Neural progenitor cell (in vitro differentiated cells): ENCODE data around the gene ERN1. TPM values are rescaled to one million over a fixed set of nuclear protein-coding genes. Genes with fewer than 3 reads are reported as not detected.

Source experiments
- DNase-seq: peaks from one replicate; pipeline ENCODE4 v3.0.0-alpha.2; 2016; ENCODE audit warnings: low spot score
- H2AFZ ChIP-seq: fragments of 200-600 bp; sonication (generic); replicated peaks from 2 replicates; pipeline ENCODE4 v1.6.1; 2016; ENCODE audit warnings: antibody characterized with exemption
- H3F3A ChIP-seq: fragments of 200-600 bp; sonication (generic); 2 replicates; pipeline ENCODE4 v1.6.1; 2016; ENCODE audit warnings: antibody characterized with exemption, low read depth
- H3K27ac ChIP-seq: fragments of 200-600 bp; sonication (generic); 2 replicates; pipeline ENCODE4 v1.5.1; 2016; ENCODE audit warnings: mild to moderate bottlenecking
- H3K27me3 ChIP-seq: fragments of 200-600 bp; sonication (generic); 2 replicates; pipeline ENCODE4 v1.6.1; 2016; ENCODE audit warnings: mild to moderate bottlenecking, moderate library complexity
- H3K36me3 ChIP-seq: fragments of 200-600 bp; sonication (generic); 2 replicates; pipeline ENCODE4 v1.5.1; 2016
- H3K4me1 ChIP-seq: fragments of 200-600 bp; sonication (generic); 2 replicates; pipeline ENCODE4 v1.6.1; 2016; ENCODE audit warnings: mixed run types
- H3K4me2 ChIP-seq: fragments of 200-600 bp; sonication (generic); 2 replicates; pipeline ENCODE4 v1.6.1; 2016
- H3K4me3 ChIP-seq: fragments of 200-600 bp; sonication (generic); 2 replicates; pipeline ENCODE4 v1.5.1; 2016
- H3K79me2 ChIP-seq: fragments of 200-600 bp; sonication (generic); 2 replicates; pipeline ENCODE4 v1.6.1; 2016; ENCODE audit warnings: low read depth
- H3K9ac ChIP-seq: fragments of 200-600 bp; sonication (generic); 2 replicates; pipeline ENCODE4 v1.6.1; 2016
- H3K9me3 ChIP-seq: fragments of 200-600 bp; sonication (generic); 2 replicates; pipeline ENCODE4 v1.5.1; 2016; ENCODE audit warnings: low read depth
- H4K20me1 ChIP-seq: fragments of 200-600 bp; sonication (generic); 2 replicates; pipeline ENCODE4 v1.6.1; 2016; ENCODE audit warnings: low read depth
- H3K27ac Mint-ChIP-seq: 3 replicates; pipeline ENCODE4 v1.8.0; 2021; ENCODE audit warnings: mixed read lengths
- H3K27me3 Mint-ChIP-seq: 2 replicates; pipeline ENCODE4 v1.8.0; 2022; ENCODE audit warnings: low read depth, mild to moderate bottlenecking, inconsistent platforms, moderate library complexity, mixed read lengths; ENCODE audit not compliant: insufficient read depth
- H3K36me3 Mint-ChIP-seq: 3 replicates; pipeline ENCODE4 v1.8.0; 2021; ENCODE audit warnings: mixed read lengths
- H3K4me1 Mint-ChIP-seq: 3 replicates; pipeline ENCODE4 v1.8.0; 2021; ENCODE audit warnings: mixed read lengths
- H3K4me3 Mint-ChIP-seq: 3 replicates; pipeline ENCODE4 v1.8.0; 2021; ENCODE audit warnings: mild to moderate bottlenecking, moderate library complexity, mixed read lengths
- H3K9me3 Mint-ChIP-seq: 3 replicates; pipeline ENCODE4 v1.8.0; 2020; ENCODE audit warnings: mixed read lengths
- CTCF ChIP-seq: fragments of 200-600 bp; sonication (generic); IDR thresholded peaks from 2 replicates; pipeline ENCODE4 v1.5.1; 2017; ENCODE audit warnings: antibody characterized with exemption, mild to moderate bottlenecking
- EZH2 ChIP-seq: fragments of 200-600 bp; sonication (generic); IDR thresholded peaks from 2 replicates; pipeline ENCODE4 v1.6.1; 2017; ENCODE audit warnings: antibody characterized with exemption, mild to moderate bottlenecking, moderate library complexity
- EZH2phosphoT487 ChIP-seq: fragments of 200-600 bp; sonication (generic); IDR thresholded peaks from 2 replicates; pipeline ENCODE4 v1.6.1; 2017; ENCODE audit warnings: antibody characterized with exemption
- small RNA-seq: library from RNA; depleted of rRNA; stranded (forward); fragments of <200 nt; gene quantifications from one replicate; pipeline ENCODE3, GENCODE V24; 2015
- total RNA-seq: library from RNA; depleted of rRNA; stranded (reverse); fragments of >200 nt; gene quantifications from 2 replicates; pipeline ENCODE4 v1.2.3, GENCODE V29; 2015; ENCODE audit warnings: low replicate concordance

The ERN1 gene
- total RNA-seq, 1 donor from 2014 or later = 2.4 TPM

GRCh38 chr17:63989622-63990345 lies 140.2 kb downstream of the ERN1 start:
- no peaks in the 10 kb centered on the region for H3K9me3 ChIP-seq
- no peak overlapping the region for H3K4me3 ChIP-seq
- no peak overlapping the region for H3K4me2 ChIP-seq
- H3K27ac Mint-ChIP-seq = peak overlapping the region; percentile 33
- no peaks in the 10 kb centered on the region for H3K36me3 ChIP-seq
- no peak overlapping the region for H2AFZ ChIP-seq
- TF ChIP-seq CTCF = no peak
- no peak for TF ChIP-seq EZH2phosphoT487
- TF ChIP-seq EZH2 = no peak
- H3K9me3 Mint-ChIP-seq = no peaks in the 10 kb centered on the region
- H3K9ac ChIP-seq = no peak overlapping the region
- no peaks in the 10 kb centered on the region for H4K20me1 ChIP-seq
- peaks cover 21% of the 10 kb centered on the region for H3K27me3 Mint-ChIP-seq
- peak; percentile 1 for DNase-seq
- H3F3A ChIP-seq = no peaks in the 10 kb centered on the region
- no peak overlapping the region for H3K27ac ChIP-seq
- peaks cover 21% of the 10 kb centered on the region for H3K4me1 Mint-ChIP-seq
- H3K4me1 ChIP-seq = peaks cover 7% of the 10 kb centered on the region
- H3K36me3 Mint-ChIP-seq = no peaks in the 10 kb centered on the region
- H3K27me3 ChIP-seq = peaks cover 31% of the 10 kb centered on the region
- peak overlapping the region; percentile 5 for H3K4me3 Mint-ChIP-seq
- H3K79me2 ChIP-seq = no peaks in the 10 kb centered on the region

Small RNA genes within 50 kb of the gene (small RNA-seq; reads per million reads assigned to genes)
- gene SNORD104 = 221,723 reads per million, percentile 100 among the genes with 10 or more reads in this experiment

Other genes starting within 250 kb of the ERN1 start
- not detected in 2 replicates for gene GH2, start 248.2 kb downstream of the ERN1 start, total RNA-seq
- not detected in 2 replicates for gene CSH1, start 233.6 kb downstream of the ERN1 start, total RNA-seq
- not detected in 2 replicates for gene CSHL1, start 218.9 kb downstream of the ERN1 start, total RNA-seq
- gene GH1, start 211.3 kb downstream of the ERN1 start, total RNA-seq = not detected in 2 replicates
- gene CD79B, start 197.8 kb downstream of the ERN1 start, total RNA-seq = 1.6 TPM in 1 of 2 replicates, not detected in the other
- 1.8 and 4.2 TPM in 2 replicates for gene SCN4A, start 157.2 kb downstream of the ERN1 start, total RNA-seq
- gene PRR29, start 131.8 kb downstream of the ERN1 start, total RNA-seq = 0.95 and 1.5 TPM in 2 replicates
- not detected in 2 replicates for gene ICAM2, start 109.5 kb downstream of the ERN1 start, total RNA-seq
- gene TEX2, start 133.1 kb upstream of the ERN1 start, total RNA-seq = 10.6 and 11.7 TPM in 2 replicates